Measurements from ENCODE around the gene PCNX2.

Gene PCNX2, protein sequence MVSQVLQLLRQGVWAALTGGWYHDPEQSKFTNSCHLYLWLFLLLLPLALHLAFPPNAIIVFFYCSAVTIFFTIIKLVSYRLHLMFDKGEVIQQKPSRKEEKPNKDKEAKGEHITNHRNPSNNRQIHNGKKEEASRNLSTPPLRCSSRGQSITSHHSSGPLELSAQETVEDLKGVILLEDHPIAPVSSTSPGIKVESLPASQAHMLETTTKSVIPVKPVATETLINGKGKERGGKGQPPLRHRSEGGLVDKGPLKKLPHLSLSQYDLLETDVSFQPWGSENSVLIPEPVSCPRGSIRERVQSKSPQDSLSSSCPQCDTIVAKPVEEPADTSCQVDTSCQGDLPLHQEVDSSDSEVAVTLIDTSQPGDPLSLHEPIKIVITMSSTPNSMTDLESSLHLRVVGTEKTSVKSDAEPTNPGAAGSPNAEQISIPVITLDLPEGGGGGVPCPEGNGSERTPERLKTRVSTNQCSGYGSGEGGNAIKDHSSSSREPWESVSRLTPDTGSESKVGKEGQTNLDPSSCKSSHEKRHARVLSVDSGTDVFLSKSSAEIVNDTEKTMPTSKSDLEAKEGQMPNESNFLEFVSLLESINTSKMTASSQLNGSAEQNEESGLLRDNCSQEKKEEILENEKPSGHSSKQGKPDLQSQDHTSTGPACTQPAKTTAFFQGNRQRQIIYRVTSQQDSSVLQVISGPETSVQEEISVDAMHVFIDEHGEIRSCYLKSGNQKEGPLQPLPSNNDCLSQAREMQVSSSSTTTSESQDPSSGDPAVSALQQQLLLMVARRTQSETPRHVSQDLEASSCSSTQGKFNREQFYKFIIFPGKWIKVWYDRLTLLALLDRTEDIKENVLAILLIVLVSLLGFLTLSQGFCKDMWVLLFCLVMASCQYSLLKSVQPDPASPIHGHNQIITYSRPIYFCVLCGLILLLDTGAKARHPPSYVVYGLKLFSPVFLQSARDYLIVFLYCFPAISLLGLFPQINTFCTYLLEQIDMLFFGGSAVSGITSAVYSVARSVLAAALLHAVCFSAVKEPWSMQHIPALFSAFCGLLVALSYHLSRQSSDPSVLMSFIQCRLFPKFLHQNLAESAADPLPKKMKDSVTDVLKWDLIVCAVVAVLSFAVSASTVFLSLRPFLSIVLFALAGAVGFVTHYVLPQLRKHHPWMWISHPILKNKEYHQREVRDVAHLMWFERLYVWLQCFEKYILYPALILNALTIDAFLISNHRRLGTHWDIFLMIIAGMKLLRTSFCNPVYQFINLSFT (N-terminal part only)

DNA sequence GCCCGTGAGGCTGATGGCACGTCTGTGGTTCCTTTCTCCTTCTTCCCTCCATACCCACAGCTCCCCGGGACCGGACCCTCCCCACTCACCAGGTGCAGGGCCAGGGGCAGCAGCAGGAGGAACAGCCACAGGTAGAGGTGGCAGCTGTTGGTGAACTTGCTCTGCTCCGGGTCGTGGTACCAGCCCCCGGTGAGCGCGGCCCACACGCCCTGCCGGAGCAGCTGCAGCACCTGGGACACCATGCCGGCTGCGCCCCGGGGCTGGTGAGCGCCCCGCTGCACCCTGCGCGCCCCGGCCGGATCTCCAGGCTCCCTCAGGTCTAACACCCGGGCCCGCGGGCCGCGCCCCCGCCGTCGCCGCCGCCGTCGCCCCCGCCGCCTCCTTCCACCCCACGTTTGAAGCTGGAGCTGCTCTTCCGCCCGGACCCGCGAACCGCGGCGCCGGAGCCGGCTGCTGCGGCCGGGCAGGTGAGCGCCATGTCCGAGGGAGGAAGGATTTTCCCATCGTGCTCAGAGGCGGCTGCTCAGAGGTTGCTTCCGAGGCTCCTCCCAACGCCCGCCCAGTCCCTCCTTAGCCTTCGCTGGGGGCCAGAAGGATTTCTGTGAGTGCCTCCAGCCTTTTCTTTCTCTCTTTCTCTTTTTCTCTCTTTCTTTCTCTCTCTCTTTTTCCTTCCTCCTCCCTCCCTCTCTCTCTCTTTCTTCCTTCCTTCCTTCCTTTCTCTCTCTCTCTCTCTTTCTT lies at the start of gene PCNX2:
PCNX2 (minus strand) TSS at position 489 of the 738 bp plus-strand sequence; CDS start at position 242, 247 bp downstream.
- peak; percentile 57 for TF ChIP-seq ZFX (IDR thresholded peaks at IDR 0.05)
- TF ChIP-seq, protein P1, sequence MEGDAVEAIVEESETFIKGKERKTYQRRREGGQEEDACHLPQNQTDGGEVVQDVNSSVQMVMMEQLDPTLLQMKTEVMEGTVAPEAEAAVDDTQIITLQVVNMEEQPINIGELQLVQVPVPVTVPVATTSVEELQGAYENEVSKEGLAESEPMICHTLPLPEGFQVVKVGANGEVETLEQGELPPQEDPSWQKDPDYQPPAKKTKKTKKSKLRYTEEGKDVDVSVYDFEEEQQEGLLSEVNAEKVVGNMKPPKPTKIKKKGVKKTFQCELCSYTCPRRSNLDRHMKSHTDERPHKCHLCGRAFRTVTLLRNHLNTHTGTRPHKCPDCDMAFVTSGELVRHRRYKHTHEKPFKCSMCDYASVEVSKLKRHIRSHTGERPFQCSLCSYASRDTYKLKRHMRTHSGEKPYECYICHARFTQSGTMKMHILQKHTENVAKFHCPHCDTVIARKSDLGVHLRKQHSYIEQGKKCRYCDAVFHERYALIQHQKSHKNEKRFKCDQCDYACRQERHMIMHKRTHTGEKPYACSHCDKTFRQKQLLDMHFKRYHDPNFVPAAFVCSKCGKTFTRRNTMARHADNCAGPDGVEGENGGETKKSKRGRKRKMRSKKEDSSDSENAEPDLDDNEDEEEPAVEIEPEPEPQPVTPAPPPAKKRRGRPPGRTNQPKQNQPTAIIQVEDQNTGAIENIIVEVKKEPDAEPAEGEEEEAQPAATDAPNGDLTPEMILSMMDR (conservative IDR thresholded peaks at IDR 0.05): no peak
- peak within 1 kb of the TSS; percentile 65 for H3K27ac ChIP-seq

DNA sequence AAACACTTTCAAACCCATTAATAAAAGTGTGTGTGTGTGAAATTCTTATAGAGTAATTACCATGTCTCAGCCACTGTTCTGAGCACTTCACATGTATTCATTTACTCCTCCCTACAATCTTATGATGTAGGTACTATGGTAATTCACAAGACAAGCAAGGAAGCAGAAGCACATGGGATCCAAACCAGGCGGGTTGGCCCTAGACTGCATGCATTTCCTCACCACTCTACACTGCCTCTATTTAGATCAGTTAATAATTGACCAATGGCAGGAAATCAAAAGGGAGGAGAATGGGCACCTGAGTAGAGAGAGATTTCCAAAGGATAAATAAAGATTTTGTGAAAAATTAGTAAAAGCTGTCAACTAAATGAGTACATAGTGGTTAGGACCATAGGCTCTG lies 47.7 kb upstream of the PCNX2 start:
- no peak overlapping the region for H3K27ac ChIP-seq
- TF ChIP-seq, protein P1 (conservative IDR thresholded peaks at IDR 0.05): no peak
- TF ChIP-seq ZFX (IDR thresholded peaks at IDR 0.05): no peak

DNA sequence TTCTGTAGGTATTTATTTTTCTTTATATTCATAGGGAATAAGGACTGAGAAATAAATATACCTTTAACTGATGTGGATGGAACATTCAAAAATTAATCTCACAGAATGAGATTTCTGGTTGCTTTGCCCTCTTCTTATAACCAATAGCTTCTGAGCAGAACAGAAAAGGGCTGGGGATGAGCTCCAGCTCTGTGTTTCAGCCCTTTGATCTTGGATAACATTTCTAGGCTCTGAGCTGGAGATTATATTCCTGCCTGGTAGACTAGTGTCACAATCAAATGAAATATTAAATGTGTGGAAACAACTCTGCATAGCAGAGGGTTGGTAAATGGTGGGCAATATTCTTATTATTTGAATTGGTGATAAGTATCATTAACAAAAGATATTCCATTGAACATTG lies 46.6 kb upstream of the PCNX2 start:
- H3K27ac ChIP-seq: no peak overlapping the region
- TF ChIP-seq, protein P1 (conservative IDR thresholded peaks at IDR 0.05): no peak
- no peak for TF ChIP-seq ZFX (IDR thresholded peaks at IDR 0.05)

DNA sequence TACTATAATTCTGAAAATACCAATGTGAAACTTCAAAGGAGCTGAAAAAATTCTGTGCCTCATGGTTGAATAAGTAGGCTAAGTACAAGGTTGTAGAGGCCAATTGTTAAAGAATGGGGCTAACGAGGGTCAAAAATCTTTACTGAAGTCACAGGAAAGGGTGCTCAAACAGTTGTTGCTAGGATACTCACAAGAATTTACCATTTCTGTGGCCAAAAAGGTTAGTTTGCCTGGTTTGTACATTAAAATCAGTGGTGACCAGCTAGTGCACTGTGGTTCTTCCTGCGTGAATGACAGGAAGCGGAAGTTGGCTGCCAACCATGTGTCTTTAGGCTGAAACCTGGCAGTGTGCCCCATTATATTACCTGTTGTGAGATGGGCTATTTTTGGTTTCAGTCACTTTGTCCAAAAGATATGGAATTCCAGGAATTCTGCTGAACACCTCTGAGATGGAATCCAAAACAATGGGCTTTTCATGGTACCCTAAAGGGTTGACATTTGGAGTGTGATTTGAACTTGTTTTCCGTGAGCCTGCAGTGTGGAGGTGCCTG lies 45.5 kb upstream of the PCNX2 start:
- TF ChIP-seq, protein P1 (conservative IDR thresholded peaks at IDR 0.05): no peak
- no peak for TF ChIP-seq ZFX (IDR thresholded peaks at IDR 0.05)

DNA sequence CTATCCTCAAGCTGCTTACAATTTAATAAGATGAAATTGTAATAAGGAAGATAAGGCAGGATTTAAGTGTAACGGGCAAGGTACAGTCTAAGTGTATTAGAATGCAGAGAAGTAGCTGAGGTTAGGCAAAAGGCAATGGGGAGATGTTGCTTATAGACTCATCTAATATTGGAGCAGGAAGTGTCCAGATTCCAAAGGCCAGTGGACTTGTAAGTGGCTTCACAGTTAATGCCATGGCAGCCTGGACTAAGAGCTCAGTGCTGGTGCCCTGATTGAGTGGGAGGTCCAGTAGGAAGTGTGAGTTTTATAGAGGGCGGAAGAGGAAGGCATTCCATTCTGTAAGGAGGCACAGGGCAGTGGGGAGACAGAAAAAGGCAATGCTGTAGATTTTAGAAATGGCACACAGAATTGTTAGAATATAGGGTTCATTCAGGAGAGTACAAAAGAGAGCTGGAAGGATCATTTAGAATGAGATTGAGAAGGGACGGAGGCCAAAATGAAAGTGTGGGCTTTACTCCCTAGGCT lies 44.6 kb upstream of the PCNX2 start:
- TF ChIP-seq, protein P1 (conservative IDR thresholded peaks at IDR 0.05): no peak
- no peak for TF ChIP-seq ZFX (IDR thresholded peaks at IDR 0.05)
- no peak overlapping the region for H3K27ac ChIP-seq

More for the DNA sequence above, 45.5 kb upstream of the PCNX2 start:
- H3K27ac ChIP-seq: no peak overlapping the region

DNA sequence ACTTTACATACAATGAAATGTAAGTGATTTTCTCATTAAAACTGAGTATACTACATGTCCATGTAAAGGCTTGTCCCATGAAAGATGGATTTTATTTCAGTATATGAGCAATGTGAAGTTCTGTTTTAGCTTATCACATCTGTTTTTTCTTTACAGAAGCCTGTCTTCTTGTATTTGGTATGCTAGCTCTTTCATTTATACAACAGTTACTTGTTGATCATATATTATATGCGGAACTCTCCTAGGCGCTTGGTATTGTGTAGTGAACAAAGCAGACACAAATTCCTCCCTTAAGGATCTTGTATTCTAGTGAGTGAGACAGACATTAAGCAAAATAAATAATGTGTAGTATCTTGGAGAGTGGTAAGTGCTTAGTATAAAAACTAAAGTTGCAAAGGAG lies 42.6 kb upstream of the PCNX2 start:
- H3K27ac ChIP-seq: no peak overlapping the region
- TF ChIP-seq, protein P1 (conservative IDR thresholded peaks at IDR 0.05): no peak
- no peak for TF ChIP-seq ZFX (IDR thresholded peaks at IDR 0.05)

Data from C4-2B (cell line).